NT2/D1 (cell line): ENCODE results near the gene STK17B.
A peak's percentile ranks its signal among the peaks of the same experiment; 100 is the strongest.

Experiments
- DNase-seq: peaks from one replicate; pipeline ENCODE4 v3.0.0-alpha.2; 2011; ENCODE audit warnings: low read depth, low spot score
- H3K27me3 ChIP-seq: 2 replicates; pipeline ENCODE4 v1.6.0; 2011; ENCODE audit warnings: mild to moderate bottlenecking; ENCODE audit not compliant: insufficient read length, insufficient read depth
- H3K36me3 ChIP-seq: 2 replicates; pipeline ENCODE4 v1.6.1; 2011; ENCODE audit warnings: mild to moderate bottlenecking, low read length, mixed read lengths; ENCODE audit not compliant: insufficient read depth, insufficient read length
- H3K4me1 ChIP-seq: 2 replicates; pipeline ENCODE4 v1.5.1; 2011; ENCODE audit not compliant: insufficient read depth, insufficient read length
- H3K4me3 ChIP-seq: 2 replicates; pipeline ENCODE4 v1.5.1; 2011; ENCODE audit warnings: low read depth; ENCODE audit not compliant: insufficient read length
- H3K9ac ChIP-seq: 2 replicates; pipeline ENCODE4 v1.6.0; 2011; ENCODE audit warnings: low read depth; ENCODE audit not compliant: insufficient read length
- H3K9me3 ChIP-seq: 2 replicates; pipeline ENCODE4 v1.5.1; 2011; ENCODE audit warnings: mild to moderate bottlenecking, low read length; ENCODE audit not compliant: insufficient read depth
- SUZ12 ChIP-seq: IDR thresholded peaks from 2 replicates; pipeline ENCODE4 v1.6.1; 2011; ENCODE audit not compliant: insufficient read length, insufficient read depth; ENCODE audit errors: extremely low read depth
- YY1 ChIP-seq: IDR thresholded peaks from 2 replicates; pipeline ENCODE4 v1.6.1; 2011; ENCODE audit not compliant: insufficient read length, insufficient read depth
- ZNF274 ChIP-seq: IDR thresholded peaks from 2 replicates; pipeline ENCODE4 v1.6.1; 2011; ENCODE audit warnings: mild to moderate bottlenecking, low read depth, low read length

Gene STK17B

GRCh38 chr2:196171248-196171871 is at the start of gene STK17B:
STK17B (minus strand) TSS chr2:196171578; CDS start chr2:196163383, 8,195 bp downstream.
- TF ChIP-seq YY1 (no peak), SUZ12 (no peak), ZNF274 (no peak)
- Histone ChIP-seq H3K9me3 (no peaks in the 10 kb centered on the region), H3K27me3 (peaks cover 25% of the 10 kb centered on the region), H3K4me3 (peak within 1 kb of the TSS; percentile 90), H3K4me1 (no peaks in the 10 kb centered on the region), H3K36me3 (no peaks in the 10 kb centered on the region), H3K9ac (peak within 1 kb of the TSS; percentile 95)
- DNase-seq, result peak; percentile 92

GRCh38 chr2:196220671-196221070 is 49.3 kb upstream of the STK17B start:
- Histone ChIP-seq H3K9me3 (no peaks in the 10 kb centered on the region), H3K36me3 (no peaks in the 10 kb centered on the region), H3K4me3 (no peak overlapping the region), H3K9ac (no peak overlapping the region), H3K27me3 (no peaks in the 10 kb centered on the region), H3K4me1 (no peaks in the 10 kb centered on the region)
- TF ChIP-seq ZNF274, result no peak
- DNase-seq, result no peak

GRCh38 chr2:196219671-196220070 is 48.3 kb upstream of the STK17B start:
- TF ChIP-seq SUZ12 (no peak), ZNF274 (no peak), YY1 (no peak)
- Histone ChIP-seq H3K36me3 (no peaks in the 10 kb centered on the region), H3K4me1 (no peaks in the 10 kb centered on the region), H3K9ac (no peak overlapping the region), H3K27me3 (no peaks in the 10 kb centered on the region), H3K4me3 (no peak overlapping the region), H3K9me3 (no peaks in the 10 kb centered on the region)
- no peak for DNase-seq

GRCh38 chr2:196218106-196218505 is 46.7 kb upstream of the STK17B start:
- TF ChIP-seq YY1 (no peak), ZNF274 (no peak), SUZ12 (no peak)
- DNase-seq, result no peak
- Histone ChIP-seq H3K9me3 (no peaks in the 10 kb centered on the region), H3K36me3 (no peaks in the 10 kb centered on the region), H3K27me3 (no peaks in the 10 kb centered on the region), H3K9ac (no peak overlapping the region), H3K4me1 (no peaks in the 10 kb centered on the region), H3K4me3 (no peak overlapping the region)

- Histone ChIP-seq H3K9me3 (no peaks in the 10 kb centered on the region), H3K36me3 (no peaks in the 10 kb centered on the region), H3K4me1 (no peaks in the 10 kb centered on the region), H3K4me3 (no peak overlapping the region), H3K27me3 (no peaks in the 10 kb centered on the region), H3K9ac (no peak overlapping the region)
- TF ChIP-seq YY1 (no peak), ZNF274 (no peak), SUZ12 (no peak)
- no peak for DNase-seq
These were observed 45.7 kb upstream of the STK17B start for GRCh38 chr2:196217116-196217515.

- no peak for TF ChIP-seq SUZ12
- no peak for TF ChIP-seq YY1
- no peak for TF ChIP-seq ZNF274
- Histone ChIP-seq H3K9me3 (no peaks in the 10 kb centered on the region), H3K36me3 (no peaks in the 10 kb centered on the region), H3K4me1 (no peaks in the 10 kb centered on the region), H3K9ac (no peak overlapping the region), H3K27me3 (no peaks in the 10 kb centered on the region), H3K4me3 (no peak overlapping the region)
- DNase-seq, result no peak
These were observed 44.0 kb upstream of the STK17B start for GRCh38 chr2:196215376-196215775.

- Histone ChIP-seq H3K9ac (no peak overlapping the region), H3K9me3 (no peaks in the 10 kb centered on the region), H3K4me1 (no peaks in the 10 kb centered on the region), H3K36me3 (no peaks in the 10 kb centered on the region), H3K4me3 (no peak overlapping the region), H3K27me3 (no peaks in the 10 kb centered on the region)
- TF ChIP-seq YY1, result no peak
- TF ChIP-seq SUZ12, result no peak
- TF ChIP-seq ZNF274, result no peak
- DNase-seq, result no peak
These were observed 42.8 kb upstream of the STK17B start for GRCh38 chr2:196214156-196214555.
